ENCODE results near the gene TSNAXIP1. TPM values are rescaled to one million over a fixed set of nuclear protein-coding genes. Genes with fewer than 3 reads are reported as not detected.

TSNAXIP1 gene
- total RNA-seq, 1 donor from 2014 or later: 2.8 TPM

- Mint-ChIP-seq H3K36me3 (ENCODE audit: low read depth, unreplicated experiment) (peaks cover 54% of the 10 kb centered on the region), H3K27me3 (ENCODE audit: unreplicated experiment) (peaks cover 19% of the 10 kb centered on the region)
These were observed 70.4 kb downstream of the TSNAXIP1 start for GRCh38 chr16:67877064-67877463.

More at GRCh38 chr16:67877064-67877463, 70.4 kb downstream of the TSNAXIP1 start:
- H3K27ac Mint-ChIP-seq (ENCODE audit: unreplicated experiment): no peak overlapping the region
- peak overlapping the region; percentile 56 for H3K4me3 Mint-ChIP-seq (ENCODE audit: unreplicated experiment)
- peaks cover 30% of the 10 kb centered on the region for H3K4me1 Mint-ChIP-seq (ENCODE audit: unreplicated experiment)
- no peaks in the 10 kb centered on the region for H3K9me3 Mint-ChIP-seq (ENCODE audit: unreplicated experiment)
- no peak for DNase-seq (ENCODE audit: low spot score)
- TF ChIP-seq CTCF (IDR thresholded peaks at IDR 0.05; ENCODE audit: unreplicated experiment): no peak

Other genes starting within 250 kb of the TSNAXIP1 start
- 40.1 TPM for gene CTCF, start 244.4 kb upstream of the TSNAXIP1 start, total RNA-seq (ENCODE audit: unreplicated experiment)
- gene CARMIL2, start 161.7 kb upstream of the TSNAXIP1 start, total RNA-seq (ENCODE audit: unreplicated experiment): 3.6 TPM
- gene ACD, start 146.6 kb upstream of the TSNAXIP1 start, total RNA-seq (ENCODE audit: unreplicated experiment): 27.1 TPM
- gene PARD6A, start 145.9 kb upstream of the TSNAXIP1 start, total RNA-seq (ENCODE audit: unreplicated experiment): 1.2 TPM
- 9.9 TPM for gene ENKD1, start 140.1 kb upstream of the TSNAXIP1 start, total RNA-seq (ENCODE audit: unreplicated experiment)
- gene C16orf86, start 140.1 kb upstream of the TSNAXIP1 start, total RNA-seq (ENCODE audit: unreplicated experiment): 1.8 TPM
- gene GFOD2, start 87.6 kb upstream of the TSNAXIP1 start, total RNA-seq (ENCODE audit: unreplicated experiment): 44.2 TPM
- gene RANBP10, start 329 bp upstream of the TSNAXIP1 start, total RNA-seq (ENCODE audit: unreplicated experiment): 19.5 TPM
- gene THAP11, start 35.4 kb downstream of the TSNAXIP1 start, total RNA-seq (ENCODE audit: unreplicated experiment): 29.6 TPM
- 217 TPM for gene NUTF2, start 40.0 kb downstream of the TSNAXIP1 start, total RNA-seq (ENCODE audit: unreplicated experiment)
- 82.9 TPM for gene CENPT, start 40.8 kb downstream of the TSNAXIP1 start, total RNA-seq (ENCODE audit: unreplicated experiment)
- gene EDC4, start 66.2 kb downstream of the TSNAXIP1 start, total RNA-seq (ENCODE audit: unreplicated experiment): 83.0 TPM
- 0.56 TPM for gene NRN1L, start 78.0 kb downstream of the TSNAXIP1 start, total RNA-seq (ENCODE audit: unreplicated experiment)
- gene PSKH1, start 86.4 kb downstream of the TSNAXIP1 start, total RNA-seq (ENCODE audit: unreplicated experiment): 47.5 TPM
- 0.56 TPM for gene CTRL, start 125.0 kb downstream of the TSNAXIP1 start, total RNA-seq (ENCODE audit: unreplicated experiment)
- gene PSMB10, start 130.0 kb downstream of the TSNAXIP1 start, total RNA-seq (ENCODE audit: unreplicated experiment): 15.3 TPM
- gene LCAT, start 137.2 kb downstream of the TSNAXIP1 start, total RNA-seq (ENCODE audit: unreplicated experiment): 17.0 TPM
- gene SLC12A4, start 161.7 kb downstream of the TSNAXIP1 start, total RNA-seq (ENCODE audit: unreplicated experiment): 44.2 TPM
- gene DPEP3, start 173.6 kb downstream of the TSNAXIP1 start, total RNA-seq (ENCODE audit: unreplicated experiment): not detected
- gene DPEP2, start 192.6 kb downstream of the TSNAXIP1 start, total RNA-seq (ENCODE audit: unreplicated experiment): 1.0 TPM
- not detected for gene DPEP2NB, start 209.0 kb downstream of the TSNAXIP1 start, total RNA-seq (ENCODE audit: unreplicated experiment)
- 10.3 TPM for gene DDX28, start 216.3 kb downstream of the TSNAXIP1 start, total RNA-seq (ENCODE audit: unreplicated experiment)
- 16.4 TPM for gene DUS2, start 216.4 kb downstream of the TSNAXIP1 start, total RNA-seq (ENCODE audit: unreplicated experiment)

All from endothelial cell (in vitro differentiated cells).